NCI-H128 (cell line): ENCODE data around the gene TAS2R30.

Experiments used
- DNase-seq: peaks from one replicate; lab custom pipeline; 2025; ENCODE audit not compliant: unreplicated experiment; lab: John Stamatoyannopoulos, UW

Gene TAS2R30, protein sequence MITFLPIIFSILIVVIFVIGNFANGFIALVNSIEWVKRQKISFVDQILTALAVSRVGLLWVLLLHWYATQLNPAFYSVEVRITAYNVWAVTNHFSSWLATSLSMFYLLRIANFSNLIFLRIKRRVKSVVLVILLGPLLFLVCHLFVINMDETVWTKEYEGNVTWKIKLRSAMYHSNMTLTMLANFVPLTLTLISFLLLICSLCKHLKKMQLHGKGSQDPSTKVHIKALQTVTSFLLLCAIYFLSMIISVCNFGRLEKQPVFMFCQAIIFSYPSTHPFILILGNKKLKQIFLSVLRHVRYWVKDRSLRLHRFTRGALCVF

DNA sequence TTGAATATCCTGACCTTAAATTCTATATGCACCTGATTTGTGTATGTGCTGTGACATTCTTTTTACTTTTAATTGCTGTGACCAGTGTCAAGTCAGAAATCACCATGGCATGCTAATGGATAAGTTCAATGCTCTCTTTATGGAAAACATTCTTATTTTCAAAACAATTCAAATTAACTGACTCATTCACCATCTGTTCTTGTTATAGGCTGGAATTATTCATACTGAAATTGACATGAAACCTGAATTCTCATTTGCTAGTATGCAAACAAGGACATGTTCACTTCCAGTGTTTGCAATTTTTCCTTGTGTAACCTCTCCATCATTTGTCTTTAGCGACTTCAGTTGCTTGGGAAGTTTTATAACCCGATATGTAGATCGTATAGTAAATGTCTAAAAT lies at the start of gene TAS2R30:
TAS2R30 (minus strand) TSS at position 340 of the 400 bp plus-strand sequence. CDS start 400 bp downstream, outside the sequence.
- no peak for DNase-seq

DNA sequence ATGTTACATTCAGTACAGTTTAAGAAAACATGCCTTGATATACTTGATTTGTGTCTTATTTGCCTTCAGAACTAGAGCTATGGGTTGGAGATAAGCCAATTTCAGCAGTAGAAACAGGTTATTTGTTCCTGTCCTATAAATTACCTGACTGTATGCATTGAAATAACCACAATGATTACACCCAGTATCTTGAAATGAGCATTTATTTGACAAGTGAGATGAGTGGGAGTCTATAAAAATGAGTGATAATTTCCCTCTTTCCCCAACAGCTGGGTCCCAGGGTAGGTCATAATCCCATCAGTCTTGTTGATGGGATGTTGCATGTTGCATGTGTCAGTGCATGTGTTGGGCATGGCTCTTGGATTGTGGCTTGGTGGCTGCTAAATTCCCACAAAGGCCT lies 48.6 kb upstream of the TAS2R30 start:
- no peak for DNase-seq

DNA sequence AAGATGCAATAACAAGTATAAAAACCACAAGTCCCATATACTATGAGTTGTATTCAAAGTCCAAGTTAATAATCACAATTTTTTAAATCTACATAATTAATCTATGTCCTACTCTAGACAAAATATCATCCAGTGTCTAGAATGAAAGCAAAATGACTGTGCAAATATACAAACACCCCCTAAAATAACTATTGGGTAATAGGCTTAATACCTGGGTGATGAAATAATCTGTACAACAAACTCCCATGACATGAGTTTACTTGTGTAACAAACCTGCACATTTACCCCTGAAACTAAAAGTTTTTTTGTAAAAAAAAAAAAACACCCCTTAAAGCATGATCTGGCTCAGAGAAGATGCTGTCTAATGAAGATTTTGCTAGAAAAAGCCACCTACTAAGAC lies 48.1 kb upstream of the TAS2R30 start:
- no peak for DNase-seq

DNA sequence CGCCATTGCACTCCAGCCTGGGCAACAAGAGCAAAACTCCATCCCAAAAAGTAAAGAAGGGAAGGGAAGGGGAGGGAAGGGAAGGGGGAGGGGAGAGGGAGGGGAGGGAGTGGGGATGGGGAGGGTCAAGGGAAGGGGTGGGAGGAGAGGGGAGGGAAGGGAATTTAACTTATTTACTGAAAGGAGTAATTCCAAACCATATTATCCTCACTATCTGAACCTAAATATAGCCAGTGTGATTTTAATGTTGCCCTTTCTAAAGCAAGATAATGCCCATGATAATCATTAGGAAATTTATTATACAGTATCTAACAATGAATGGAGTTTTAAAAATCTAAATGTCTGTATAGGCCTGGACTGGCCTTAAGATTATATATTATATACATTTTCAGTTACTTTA lies 43.8 kb upstream of the TAS2R30 start:
- DNase-seq: no peak

DNA sequence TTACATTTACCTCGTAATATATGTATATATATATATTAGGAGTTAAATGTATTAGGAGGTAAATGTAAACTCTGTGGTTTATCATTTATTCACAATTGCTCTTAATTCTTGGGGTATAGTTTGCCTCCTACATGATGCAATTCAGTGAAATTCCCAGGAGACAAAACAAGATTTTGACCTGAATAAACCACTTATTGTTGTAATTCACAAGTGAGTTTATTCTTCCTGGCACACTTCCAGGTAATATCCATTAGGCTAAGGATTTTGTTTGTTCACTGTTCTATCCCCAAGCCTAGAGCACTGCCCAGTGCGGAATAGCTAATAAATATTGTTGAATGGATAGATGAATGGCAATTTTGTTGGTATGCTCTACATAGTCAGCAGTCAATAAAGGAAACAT lies 39.6 kb upstream of the TAS2R30 start:
- DNase-seq: peak; percentile 13

DNA sequence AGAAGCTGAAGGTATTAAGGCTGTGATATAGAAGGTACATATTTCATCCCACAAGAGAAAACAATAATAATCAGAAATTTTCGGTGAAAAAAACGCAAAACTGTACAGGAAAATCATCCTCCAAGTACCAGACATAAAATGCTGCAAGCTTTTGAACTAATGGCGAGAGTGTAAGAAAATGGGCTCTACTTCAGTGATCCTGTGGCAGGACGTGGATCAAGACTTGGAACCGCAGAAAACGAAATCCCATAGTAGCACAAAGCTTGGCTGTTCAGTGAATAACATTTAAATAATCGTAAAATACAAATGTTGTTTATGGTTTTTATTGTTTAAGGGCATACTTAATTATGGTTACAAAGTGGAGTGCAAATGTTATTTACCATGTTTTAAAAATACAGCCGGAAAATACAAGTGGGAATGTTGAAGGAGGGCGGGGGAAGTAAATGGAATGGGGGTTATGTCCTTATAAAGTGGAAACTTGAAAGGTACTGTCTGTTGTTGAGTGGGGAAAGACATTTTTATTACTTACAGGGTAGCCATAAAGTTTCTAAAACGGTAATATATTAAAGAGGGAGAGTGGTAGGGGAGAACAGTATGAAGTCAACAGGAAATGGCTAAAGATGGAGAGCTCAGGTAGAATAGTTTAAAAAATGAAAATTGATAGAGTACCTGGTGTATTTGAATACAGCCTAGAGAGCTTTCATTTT lies 37.7 kb upstream of the TAS2R30 start:
- no peak for DNase-seq

DNA sequence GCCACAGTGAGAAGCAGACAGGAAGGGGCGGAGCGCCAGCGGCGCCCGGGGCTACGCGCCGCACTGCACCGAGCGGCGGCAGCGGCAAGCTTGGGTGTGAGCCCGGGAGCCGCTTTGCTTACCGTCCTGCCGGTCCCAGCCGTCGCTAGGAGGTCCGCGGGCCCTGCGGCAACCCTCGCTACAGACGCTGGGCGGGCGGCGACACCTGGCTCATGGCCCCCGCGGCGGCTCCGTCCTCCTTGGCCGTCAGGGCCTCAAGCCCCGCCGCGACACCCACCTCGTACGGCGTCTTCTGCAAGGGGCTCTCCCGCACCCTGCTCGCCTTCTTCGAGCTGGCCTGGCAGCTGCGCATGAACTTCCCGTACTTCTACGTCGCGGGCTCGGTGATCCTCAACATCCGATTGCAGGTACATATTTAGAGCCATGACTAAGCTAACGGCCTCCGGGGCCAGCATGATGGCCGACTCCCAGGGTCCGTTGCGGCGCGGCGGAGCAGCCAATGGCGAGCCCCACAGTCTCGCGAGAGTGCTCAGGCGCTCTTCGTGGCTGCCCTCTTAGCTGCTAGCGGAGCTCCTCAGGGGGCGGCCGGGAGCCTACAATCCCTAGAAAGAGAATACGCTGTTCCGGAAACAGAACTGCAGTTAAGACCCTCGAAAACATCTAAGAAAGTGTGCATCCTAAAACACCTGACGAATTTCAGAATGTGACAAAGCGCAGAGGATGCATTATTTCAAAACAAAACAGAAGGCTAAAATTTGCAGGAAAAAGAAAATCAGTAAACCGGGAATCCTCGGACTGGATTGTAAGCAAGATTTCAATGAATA lies 36.9 kb upstream of the TAS2R30 start, which contains the start of gene SMIM10L1:
SMIM10L1 (plus strand) TSS at position 50 of the 824 bp plus-strand sequence; CDS start at position 213, 163 bp downstream.
- peak; percentile 96 for DNase-seq

DNA sequence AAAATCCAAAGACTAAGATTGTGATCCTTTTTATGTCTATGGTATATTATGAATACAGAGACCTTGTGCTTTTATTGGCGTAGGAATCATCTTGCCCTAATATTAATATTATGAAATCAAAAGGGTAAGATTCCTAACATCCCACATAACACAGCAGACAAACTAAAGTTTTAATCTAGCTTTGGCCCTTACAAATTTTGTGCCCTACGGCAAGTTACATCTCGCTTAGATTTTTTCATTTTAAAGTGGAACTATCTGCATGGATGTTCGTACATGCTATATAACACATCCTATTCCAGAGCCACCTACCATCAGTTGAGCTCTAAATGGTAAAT lies 36.3 kb upstream of the TAS2R30 start:
- no peak for DNase-seq

DNA sequence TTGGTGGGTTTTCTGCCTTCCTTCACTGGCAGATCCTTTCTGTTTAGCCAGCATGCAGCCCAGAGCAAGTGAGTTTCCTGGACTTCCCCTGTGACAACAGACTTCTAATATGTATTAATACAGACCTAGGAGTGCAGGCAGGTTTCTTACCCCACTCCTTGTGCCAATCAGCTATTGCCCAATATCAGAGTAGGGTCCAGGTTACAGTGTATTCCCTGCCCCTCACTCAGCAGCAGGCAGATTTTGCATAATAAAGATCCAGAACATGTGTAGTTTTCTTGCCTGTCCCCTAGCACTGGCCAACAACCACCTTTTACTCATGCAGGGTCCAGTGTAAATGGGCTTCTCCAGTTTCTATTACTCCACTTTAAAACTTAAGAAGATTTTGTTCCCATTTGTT lies 31.9 kb upstream of the TAS2R30 start:
- DNase-seq: no peak

DNA sequence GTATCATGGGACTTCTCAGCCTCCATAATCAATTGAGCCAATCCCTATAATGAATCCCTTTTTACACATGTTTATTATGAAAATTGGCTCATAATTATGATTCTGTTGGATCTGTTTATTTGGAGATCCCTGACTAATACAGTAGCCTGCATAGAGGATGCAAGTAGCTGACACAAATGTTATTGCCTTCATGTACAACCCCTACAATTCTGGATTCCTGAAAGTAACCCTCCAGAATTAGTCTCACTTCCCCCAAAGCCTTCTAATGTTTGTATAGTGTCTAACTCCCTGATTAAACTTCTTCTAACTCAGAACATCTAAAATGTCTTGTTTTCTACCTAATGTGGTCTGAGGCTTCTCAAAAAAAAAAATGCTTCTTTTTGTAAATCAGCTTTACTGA lies 29.9 kb upstream of the TAS2R30 start:
- no peak for DNase-seq

DNA sequence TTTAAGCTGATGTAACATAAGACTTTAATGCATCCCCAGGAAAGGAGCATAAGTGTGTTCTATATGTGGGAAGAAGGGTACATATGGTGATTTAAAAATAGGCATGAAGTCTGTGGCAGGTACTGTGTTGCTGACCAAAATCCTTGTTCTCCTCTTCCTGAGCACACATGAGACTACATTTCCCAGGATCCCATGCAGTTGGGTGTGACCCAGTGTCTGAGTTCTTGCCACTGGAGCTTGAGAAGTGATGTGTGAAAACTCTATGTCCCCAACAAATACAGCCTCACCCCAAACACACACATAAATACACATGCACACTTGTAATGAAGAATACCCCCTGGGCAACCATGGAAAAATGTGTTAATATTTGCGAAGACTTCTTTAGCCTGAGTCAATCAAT lies 28.1 kb upstream of the TAS2R30 start:
- no peak for DNase-seq

DNA sequence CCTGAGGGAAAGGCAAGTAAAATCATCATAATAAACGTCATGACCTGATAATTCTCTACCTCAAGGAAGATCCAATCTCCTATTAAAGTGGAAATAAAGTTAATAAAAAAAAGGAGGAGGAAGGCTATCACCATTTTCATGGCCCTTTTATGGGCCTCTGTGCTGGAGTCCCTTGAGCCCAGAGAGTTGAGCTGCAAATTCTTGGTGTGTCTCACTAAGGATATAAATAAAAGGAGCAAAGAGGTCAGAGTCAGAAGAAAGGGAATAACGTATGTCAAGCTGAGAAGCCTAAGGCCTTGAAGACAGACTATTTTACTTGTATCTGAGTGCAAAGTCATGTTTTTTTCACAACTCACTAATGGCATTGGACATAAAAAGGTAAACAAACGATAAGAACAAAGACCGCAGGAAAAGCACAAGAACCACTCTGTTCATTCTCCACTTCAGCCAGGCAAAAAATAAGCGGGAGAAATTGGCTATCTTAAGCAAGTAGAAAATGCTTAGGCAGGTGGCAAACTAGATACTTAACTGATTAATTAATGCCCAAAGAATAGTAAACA lies 24.5 kb upstream of the TAS2R30 start:
- DNase-seq: no peak

DNA sequence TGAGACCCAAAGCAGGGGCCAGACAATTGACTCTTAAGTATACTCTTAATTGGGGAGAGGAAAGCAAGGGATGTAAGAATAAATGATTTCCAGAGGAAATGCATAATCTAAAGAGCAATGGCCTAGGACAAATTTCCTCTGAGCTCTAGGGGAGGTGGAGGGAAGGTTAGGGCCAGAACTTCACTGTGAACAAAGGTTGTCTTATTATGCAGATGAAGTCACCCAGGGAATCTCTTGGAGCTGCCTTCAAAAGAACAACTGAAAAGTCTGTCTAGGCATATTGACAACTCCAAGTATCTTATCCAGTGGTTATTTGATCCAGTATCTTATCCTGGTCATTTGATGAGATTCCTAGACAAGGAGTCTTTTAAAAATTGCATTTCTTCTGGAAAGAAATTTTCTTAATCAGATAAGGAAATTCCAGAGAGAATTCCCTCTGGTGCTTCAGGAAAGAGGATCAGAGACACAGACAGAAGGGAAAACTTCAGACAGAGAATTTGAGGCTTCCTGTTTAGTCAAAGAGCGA lies 20.0 kb upstream of the TAS2R30 start:
- DNase-seq: no peak

DNA sequence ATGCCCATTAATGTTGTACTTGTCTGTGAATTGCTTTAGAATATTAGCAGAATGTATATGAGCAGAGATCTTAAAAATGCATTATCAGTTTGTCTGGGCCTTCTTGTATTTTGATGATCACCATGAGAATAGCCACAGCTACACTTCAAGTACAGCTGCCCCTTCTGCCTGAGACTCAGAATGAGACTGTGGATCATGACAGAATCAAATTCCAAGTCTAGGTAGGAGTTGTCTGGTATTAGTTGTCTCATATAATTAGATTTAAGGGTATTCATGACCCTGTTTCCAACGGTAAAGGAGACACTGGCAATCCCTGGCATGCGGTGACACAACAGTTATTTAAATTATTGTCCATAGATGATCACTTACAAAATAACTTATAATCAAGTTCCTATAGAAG lies 18.3 kb upstream of the TAS2R30 start:
- no peak for DNase-seq

DNA sequence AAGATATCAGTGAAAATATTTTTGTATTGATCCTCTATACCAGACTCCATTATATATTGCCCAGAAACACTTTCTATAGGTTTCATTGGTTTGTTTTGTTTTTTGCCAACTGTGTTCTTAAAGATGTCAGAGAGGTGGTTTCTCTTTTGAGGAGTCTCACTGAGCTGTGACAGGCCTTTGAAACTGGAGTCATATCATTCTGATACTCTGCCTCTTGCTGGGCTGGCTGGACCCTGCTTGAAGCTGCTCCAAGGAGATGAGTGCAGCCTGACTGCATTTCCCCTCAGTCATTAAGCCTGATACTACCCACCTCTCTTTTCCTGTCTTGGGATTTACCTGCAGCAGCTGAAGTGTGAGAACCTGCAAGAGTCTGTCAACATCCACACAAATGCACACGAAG lies 16.4 kb upstream of the TAS2R30 start:
- DNase-seq: no peak

DNA sequence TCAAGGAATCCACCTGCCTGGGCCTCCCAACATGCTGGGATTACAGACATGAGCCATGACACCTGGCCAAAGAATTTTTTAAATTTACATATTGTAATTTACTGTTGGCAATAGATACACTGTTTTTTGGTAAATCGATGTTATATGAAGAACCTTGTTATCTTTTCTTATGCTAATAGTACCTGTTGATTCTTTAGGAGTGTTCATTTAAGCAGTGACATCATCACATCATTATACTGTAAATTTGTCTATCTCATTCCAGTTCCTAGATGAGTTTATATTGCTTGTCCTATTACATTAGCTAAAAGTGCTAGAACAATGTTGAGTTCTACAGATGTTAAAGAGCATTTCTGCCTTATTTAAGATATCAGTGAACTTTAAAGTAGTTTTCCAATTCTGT lies 13.0 kb upstream of the TAS2R30 start:
- no peak for DNase-seq

DNA sequence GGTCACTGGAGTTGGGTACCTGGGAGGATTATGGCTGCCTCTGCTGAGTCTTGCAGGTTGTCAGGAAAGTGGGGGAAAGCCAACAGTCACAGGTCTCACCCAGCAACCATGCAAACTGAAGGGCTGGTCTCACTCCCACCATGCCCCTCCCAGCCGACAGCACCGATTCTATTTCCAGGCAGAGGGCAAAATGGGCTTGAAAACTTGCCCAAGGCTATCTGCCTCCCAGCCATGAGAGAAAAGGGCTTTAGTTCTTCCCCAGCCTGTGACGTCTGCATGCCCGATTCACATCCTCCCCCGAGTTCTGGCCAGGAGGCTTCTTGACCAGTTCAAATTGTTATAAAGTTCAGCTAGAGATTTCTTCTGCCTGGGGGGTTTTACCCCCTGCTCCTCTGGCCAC lies 9.9 kb upstream of the TAS2R30 start:
- DNase-seq: no peak

DNA sequence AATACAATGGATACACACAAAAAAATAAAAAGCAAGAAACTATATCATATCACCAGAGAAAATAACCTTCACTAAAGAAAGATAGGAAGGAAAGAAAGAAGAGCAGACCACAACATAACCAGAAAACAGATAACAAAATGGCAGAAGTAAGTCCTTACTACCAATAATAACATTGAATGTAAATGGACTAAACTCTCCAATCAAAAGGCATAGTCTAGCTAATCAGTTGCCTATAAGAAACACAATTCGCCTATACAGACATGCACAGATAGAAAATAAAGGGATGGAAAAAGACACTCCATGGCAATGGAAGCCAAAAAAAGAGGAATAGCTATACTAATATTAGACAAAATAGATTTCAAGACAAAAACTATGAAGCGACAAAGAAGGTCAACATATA lies 8.9 kb upstream of the TAS2R30 start:
- DNase-seq: no peak

DNA sequence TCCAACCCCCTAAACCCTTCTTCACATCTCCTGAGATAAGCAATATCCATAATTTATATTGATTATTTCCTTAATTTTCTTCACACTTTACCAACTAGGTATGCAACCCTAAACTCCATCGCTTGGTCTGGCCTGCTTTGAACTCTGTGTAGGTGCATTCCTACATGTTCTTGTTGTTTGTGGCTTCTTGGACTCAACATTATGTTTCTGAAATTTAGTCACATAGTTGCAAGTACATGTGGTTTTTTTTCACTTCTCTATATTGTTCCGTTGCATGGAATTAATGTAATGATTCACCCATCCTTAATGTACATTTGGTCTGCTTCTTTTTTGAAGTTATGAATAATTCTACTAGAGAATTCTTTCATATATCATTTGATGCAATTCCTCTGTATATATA lies 1.6 kb upstream of the TAS2R30 start:
- DNase-seq: no peak

DNA sequence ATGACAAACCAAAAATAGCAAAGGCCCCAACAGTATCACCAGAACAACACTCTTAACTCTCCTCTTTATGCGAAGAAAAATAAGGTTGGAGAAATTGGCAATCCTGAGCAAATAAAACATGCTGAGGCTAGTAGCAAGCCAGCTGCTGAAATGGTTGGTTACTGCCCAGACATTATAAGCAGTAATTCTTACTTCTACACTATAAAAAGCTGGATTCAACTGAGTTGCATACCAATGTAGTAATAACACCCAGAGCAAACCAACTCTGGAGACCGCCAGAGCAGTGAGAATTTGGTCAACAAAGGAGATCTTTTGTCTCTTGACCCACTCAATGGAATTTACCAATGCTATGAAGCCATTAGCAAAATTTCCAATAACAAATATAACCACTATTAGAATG lies 628 bp downstream of the TAS2R30 start:
- no peak for DNase-seq

DNA sequence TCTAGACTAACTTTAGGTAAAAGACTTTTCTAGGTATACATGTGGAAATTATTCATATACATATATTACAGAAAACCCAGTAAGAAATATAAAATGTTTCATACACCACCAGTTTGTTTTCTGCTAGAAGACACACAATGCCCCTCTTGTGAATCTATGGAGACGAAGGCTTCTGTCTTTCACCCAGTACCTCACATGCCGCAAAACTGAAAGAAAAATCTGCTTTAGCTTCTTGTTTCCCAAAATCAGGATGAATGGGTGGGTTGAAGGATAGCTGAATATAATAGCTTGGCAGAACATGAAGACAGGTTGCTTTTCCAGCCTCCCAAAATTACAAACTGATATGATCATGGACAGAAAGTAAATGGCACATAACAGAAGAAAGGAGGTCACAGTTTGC lies 1.3 kb downstream of the TAS2R30 start:
- DNase-seq: no peak
